Mesodermal cell (in vitro differentiated cells): ENCODE results near the gene SLC1A1.
"Not testable (repeated sequence)": the region's sequence is repeated elsewhere in the genome, so short reads cannot be mapped to it uniquely, and the experiment has no call there.

Experiments used
- H3K27ac ChIP-seq: 2 replicates; pipeline ENCODE4 v1.7.0; 2013; ENCODE audit warnings: mild to moderate bottlenecking, low read depth, low read length, moderate library complexity; ENCODE audit not compliant: severe bottlenecking
- H3K36me3 ChIP-seq: 2 replicates; pipeline ENCODE4 v1.7.1; 2013; ENCODE audit warnings: mild to moderate bottlenecking, low read length, moderate library complexity; ENCODE audit not compliant: control insufficient read depth, insufficient read depth
- H3K4me1 ChIP-seq: one replicate; pipeline ENCODE4 v1.7.1; 2013; ENCODE audit warnings: mild to moderate bottlenecking, low read length; ENCODE audit not compliant: insufficient read depth, control insufficient read depth, poor library complexity, severe bottlenecking
- H3K4me3 ChIP-seq: 2 replicates; pipeline ENCODE4 v1.7.0; 2013; ENCODE audit warnings: low read length, control low read depth, mild to moderate bottlenecking; ENCODE audit not compliant: insufficient read depth, poor library complexity, severe bottlenecking; ENCODE audit errors: extremely low read depth
- H3K9me3 ChIP-seq: 2 replicates; pipeline ENCODE4 v1.7.1; 2013; ENCODE audit warnings: mild to moderate bottlenecking, low read length, moderate library complexity; ENCODE audit not compliant: control insufficient read depth
- WGBS, 2 experiments: methylation state at CpG; one replicate each; pipeline ENCODE4 v1.1.5; 2013; ENCODE audit warnings: missing lambda C conversion rate in 2 of 2; ENCODE audit not compliant: insufficient coverage in 2 of 2; 5-methylcytosine and 5-hydroxymethylcytosine counted together

The SLC1A1 gene

DNA sequence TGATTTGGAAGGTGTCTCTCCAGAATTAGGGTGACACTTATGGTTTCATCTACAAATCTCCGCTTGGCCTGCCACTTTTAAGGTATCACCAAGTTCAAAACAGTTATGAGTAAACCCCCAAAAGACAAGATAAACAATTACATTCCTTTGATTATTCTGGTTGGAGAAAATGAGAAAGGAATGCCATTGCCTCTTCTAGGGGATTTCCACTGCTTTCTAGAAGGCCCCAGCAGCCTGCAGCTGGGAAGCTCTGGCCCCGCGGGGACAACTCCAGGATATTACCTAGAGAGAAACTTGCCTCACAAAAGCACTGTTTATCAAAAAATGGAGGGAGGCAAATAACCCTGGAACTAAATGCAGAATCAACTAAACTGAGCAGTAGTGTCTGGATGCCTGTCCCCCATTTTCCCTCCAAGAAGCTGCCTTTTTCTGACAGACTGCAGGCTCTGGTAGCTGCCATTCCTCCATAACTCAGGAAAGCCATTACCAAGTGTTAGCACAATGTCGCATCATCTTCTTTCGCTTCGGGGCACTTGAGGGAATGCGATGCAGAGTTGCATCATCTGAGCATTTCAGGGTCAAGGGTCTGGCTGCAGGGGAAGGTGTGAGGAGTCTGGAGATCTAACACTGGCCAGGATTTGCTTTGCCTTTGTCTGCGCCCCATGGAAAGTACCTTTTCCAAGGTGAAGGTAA, 100.3 kb downstream of the SLC1A1 start:
- no peak overlapping the region for H3K27ac ChIP-seq
- H3K4me1 ChIP-seq: peaks cover 10% of the 10 kb centered on the region
- H3K4me3 ChIP-seq: no peak overlapping the region
- whole genome bisulfite sequencing, 2 experiments: 94 to 97% methylated on average over 5 to 7 of the region's 8 CpGs
- no peaks in the 10 kb centered on the region for H3K9me3 ChIP-seq
- no peaks in the 10 kb centered on the region for H3K36me3 ChIP-seq

DNA sequence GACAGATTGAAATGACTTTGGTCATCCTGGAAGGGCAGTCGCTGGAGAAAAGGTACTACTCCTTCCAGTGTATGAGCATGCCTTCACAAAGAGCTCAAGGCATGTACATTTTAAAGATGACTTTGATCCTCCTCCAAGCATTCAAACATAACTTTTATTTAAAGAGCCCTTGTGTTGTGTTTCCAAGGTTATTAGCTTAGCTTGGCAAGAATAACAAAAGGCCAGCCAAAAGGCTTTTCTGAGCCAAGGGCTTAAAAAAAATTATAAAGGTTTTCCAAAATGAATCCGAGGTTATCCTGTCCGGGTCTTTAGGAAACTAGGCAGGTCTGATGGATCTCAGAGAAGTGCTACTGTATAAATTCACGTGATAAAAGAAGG, 100.8 kb downstream of the SLC1A1 start:
- Histone ChIP-seq H3K27ac (no peak overlapping the region), H3K9me3 (no peaks in the 10 kb centered on the region), H3K36me3 (no peaks in the 10 kb centered on the region), H3K4me1 (peaks cover 10% of the 10 kb centered on the region), H3K4me3 (no peak overlapping the region)
- WGBS, 2 experiments: 85 to 89% methylated on average over 3 to 4 of the region's 4 CpGs

DNA sequence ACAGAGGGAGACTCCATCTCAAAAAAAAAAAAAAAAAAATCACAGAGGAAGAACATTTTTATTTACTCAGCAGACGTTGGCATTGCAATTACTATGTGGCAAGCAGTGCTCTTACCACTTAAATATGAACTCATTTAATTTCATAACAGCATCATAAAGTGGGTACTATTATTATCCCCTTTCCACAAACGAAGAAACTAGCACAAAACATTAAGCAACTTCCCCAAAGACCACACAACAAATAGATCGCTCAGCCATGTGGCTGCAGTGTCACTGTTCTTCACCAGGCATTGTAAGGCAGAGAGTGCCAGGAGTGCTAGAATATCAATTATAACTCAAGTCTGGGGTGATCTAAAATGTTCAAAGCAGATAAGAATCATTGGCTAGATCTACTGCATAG, 102.0 kb downstream of the SLC1A1 start:
- Histone ChIP-seq H3K9me3 (no peaks in the 10 kb centered on the region), H3K36me3 (no peaks in the 10 kb centered on the region), H3K4me3 (no peak overlapping the region), H3K4me1 (peaks cover 17% of the 10 kb centered on the region), H3K27ac (no peak overlapping the region)
- 80 to 100% methylated on average over 1 to 2 of the region's 3 CpGs for WGBS, 2 experiments

DNA sequence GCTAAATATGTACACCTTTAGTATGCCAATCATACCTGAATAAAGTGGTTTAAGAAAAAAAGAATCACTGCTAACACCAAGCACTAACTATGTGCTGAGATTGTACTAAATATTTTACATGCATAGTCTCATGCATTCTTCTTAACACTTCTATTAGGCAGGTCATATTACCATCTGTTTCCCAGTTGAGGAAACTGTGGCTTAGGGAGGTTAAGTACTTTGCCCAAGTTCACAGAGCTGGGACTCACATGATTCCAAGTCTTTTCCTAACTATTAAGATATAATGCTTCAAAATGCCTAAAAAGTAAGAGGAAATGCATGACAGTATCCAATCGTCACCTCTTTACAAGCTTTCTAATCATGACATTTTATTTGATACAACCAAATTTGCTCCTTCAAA, 102.6 kb downstream of the SLC1A1 start:
- Histone ChIP-seq H3K4me1 (peaks cover 17% of the 10 kb centered on the region), H3K27ac (no peak overlapping the region), H3K36me3 (no peaks in the 10 kb centered on the region), H3K9me3 (no peaks in the 10 kb centered on the region), H3K4me3 (no peak overlapping the region)
- 100% methylated on average over 1 of the region's 1 CpG; no CpG with 5 or more reads in 1 of the 2 experiments for WGBS, 2 experiments

DNA sequence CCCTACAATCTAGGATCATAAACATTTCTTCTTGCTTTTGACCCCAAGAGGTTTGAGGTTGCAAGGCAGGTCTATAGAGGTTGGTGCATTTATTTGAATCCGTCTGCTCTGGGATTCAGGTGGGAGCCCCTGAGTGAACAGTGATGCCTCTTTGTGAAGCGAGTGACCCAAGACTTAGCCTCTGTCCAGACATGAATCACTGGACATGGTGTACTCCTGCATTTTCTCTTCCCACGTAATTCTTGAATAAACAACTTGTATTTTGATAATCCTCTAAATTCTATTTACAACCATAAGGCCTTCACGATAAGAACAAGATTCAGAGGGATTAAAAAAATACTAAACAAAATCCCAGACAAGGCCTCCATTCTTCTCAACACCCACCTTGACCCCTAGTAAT, 104.3 kb downstream of the SLC1A1 start:
- Histone ChIP-seq H3K27ac (no peak overlapping the region), H3K9me3 (no peaks in the 10 kb centered on the region), H3K4me3 (no peak overlapping the region), H3K36me3 (no peaks in the 10 kb centered on the region), H3K4me1 (peaks cover 13% of the 10 kb centered on the region)
- 93% methylated on average over 2 to 4 of the region's 4 CpGs for WGBS, 2 experiments

DNA sequence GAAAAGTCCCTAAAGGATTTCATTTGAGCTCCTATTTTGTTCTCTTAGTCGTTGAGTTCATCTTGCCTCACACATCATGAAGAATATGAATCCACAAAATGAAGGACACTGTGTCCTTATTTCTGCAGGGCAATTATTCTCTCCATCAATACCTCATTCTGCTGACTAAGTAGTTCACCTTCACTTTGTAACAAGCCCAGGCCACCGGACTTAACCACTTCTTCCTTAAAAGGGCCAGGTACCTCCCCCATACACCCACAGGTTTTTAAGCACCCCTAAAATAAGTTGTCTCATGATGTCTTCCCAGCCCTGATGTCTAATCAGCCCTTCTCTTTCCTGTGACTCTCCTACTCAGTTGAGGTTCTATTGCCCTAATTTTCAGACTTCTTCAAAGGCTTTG, 104.7 kb downstream of the SLC1A1 start:
- H3K36me3 ChIP-seq: no peaks in the 10 kb centered on the region
- WGBS, 2 experiments: 88 to 96% methylated on average over 2 of the region's 2 CpGs
- H3K4me3 ChIP-seq: no peak overlapping the region
- H3K9me3 ChIP-seq: no peaks in the 10 kb centered on the region
- H3K27ac ChIP-seq: no peak overlapping the region
- peaks cover 13% of the 10 kb centered on the region for H3K4me1 ChIP-seq

DNA sequence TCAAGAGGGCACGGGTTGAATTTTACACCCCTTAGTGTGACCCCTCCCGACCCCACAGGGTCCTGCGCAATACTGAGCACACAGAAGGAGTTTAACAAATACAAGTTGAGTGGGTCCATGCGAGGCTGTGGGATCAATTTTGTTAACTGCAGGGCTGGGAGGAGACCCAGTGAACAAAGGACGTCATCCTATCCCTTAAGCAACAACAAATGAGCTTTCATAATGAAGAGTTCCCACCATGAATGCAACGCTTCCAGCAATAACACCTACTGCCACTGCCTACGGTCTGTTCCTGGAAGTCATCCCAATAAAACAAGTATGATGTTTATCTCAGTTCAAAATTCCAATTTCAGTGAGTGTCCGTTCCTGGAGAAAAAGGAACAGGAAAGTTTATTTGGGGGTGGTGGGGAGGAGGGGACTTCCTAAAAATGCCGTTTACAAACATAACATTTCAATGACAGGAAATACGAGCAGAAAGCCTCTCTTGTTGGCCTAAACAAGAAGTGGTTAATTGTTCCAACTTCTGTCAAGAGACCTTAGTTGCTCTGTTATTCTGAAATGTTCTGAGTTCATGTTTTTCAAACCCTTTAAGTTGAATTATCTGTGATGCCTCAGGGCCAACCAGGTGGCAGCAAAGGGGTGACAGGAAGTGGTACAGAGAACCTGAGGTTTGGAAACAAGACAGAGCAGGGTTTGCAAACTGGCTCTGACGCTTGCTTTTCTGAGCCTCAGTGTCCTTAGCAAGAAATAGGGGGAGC, 106.1 kb downstream of the SLC1A1 start:
- H3K9me3 ChIP-seq: no peaks in the 10 kb centered on the region
- no peaks in the 10 kb centered on the region for H3K36me3 ChIP-seq
- WGBS, 2 experiments: 93 to 97% methylated on average over 6 of the region's 11 CpGs
- H3K27ac ChIP-seq: no peak overlapping the region
- peaks cover 13% of the 10 kb centered on the region for H3K4me1 ChIP-seq
- no peak overlapping the region for H3K4me3 ChIP-seq

DNA sequence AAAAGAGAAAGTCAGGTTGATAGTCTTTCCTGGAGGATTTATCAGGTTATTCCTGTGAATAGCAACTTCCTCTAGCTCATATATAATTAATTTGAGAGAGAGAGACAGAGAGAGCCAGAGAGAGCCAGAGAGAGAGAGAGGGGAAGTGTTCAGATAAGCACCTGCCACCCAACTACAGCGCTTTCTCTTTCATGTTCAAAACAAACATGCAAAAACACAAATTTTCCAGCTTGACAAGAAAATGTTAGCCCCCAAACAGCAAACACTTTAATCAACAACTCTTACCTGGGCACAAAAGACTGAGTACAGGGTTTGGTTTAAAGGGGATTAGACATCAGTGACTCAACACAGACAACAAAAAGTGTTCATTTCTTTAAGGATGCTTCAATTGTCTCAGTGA, 110.1 kb downstream of the SLC1A1 start:
- no peaks in the 10 kb centered on the region for H3K9me3 ChIP-seq
- H3K27ac ChIP-seq: no peak overlapping the region
- WGBS, 2 experiments: no CpG with 5 or more reads among the region's 1 CpG
- H3K4me1 ChIP-seq: peaks cover 7% of the 10 kb centered on the region
- no peaks in the 10 kb centered on the region for H3K36me3 ChIP-seq
- H3K4me3 ChIP-seq: no peak overlapping the region

DNA sequence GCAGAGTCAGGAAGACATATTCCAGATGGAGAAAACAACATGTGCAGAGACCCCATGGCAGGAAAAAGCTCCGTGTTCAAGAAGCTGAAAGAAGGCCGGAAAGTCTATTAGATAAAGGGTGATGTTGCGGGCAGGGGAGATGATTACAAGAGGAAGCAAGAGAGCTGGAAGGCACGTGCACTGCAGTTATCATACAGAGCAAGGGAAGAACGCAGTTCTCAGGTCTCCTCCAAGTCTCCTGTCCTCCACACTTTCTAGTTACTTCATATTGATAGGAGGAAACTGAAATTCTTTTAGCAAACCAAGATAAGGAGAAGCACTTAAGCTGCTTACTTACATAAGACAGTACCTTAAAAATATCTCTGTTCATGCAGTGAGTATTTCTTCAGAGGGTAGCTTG, 113.6 kb downstream of the SLC1A1 start:
- 86 to 95% methylated on average over 4 to 5 of the region's 5 CpGs for WGBS, 2 experiments
- H3K36me3 ChIP-seq: no peaks in the 10 kb centered on the region
- no peak overlapping the region for H3K27ac ChIP-seq
- no peaks in the 10 kb centered on the region for H3K4me1 ChIP-seq
- no peaks in the 10 kb centered on the region for H3K9me3 ChIP-seq
- no peak overlapping the region for H3K4me3 ChIP-seq

DNA sequence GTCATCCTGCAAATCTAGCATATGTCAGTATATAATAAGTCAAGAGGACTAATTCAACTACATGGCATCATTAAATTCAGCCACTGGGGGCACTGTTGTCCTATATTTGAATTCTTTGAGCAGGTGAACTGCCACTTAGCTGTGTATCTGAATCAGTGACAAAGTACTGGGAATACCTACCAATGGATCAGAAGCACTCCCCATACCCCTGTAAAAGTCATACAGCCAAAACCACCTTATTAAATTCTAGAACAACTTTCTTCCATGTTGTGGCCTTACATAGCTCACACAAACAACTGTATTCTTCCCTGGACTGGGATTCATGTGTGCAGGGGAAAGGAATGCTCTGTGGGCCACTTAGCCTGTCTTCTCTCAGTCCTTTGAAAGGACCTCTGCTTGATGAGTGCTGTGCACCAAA, 114.4 kb downstream of the SLC1A1 start:
- Histone ChIP-seq H3K36me3 (no peaks in the 10 kb centered on the region), H3K9me3 (no peaks in the 10 kb centered on the region), H3K4me1 (no peaks in the 10 kb centered on the region), H3K27ac (no peak overlapping the region), H3K4me3 (no peak overlapping the region)

DNA sequence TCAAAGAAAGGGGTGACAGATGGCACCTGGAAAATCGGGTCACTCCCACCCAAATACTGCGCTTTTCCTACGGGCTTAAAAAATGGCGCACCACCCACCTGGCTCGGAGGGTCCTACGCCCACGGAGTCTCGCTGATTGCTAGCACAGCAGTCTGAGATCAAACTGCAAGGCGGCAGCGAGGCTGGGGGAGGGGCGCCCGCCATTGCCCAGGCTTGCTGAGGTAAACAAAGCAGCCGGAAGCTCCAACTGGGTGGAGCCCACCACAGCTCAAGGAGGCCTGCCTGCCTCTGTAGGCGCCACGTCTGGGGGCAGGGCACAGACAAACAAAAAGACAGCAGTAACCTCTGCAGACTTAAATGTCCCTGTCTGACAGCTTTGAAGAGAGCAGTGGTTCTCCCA, 115.8 kb downstream of the SLC1A1 start:
- not testable (repeated sequence) for H3K27ac ChIP-seq

More for the DNA sequence above, 115.8 kb downstream of the SLC1A1 start:
- 55 to 60% methylated on average over 5 to 6 of the region's 15 CpGs for WGBS, 2 experiments
- not testable (repeated sequence) for H3K4me1 ChIP-seq, H3K4me3 ChIP-seq, H3K9me3 ChIP-seq, H3K36me3 ChIP-seq
